GM15510 (cell line): ENCODE results near the gene GPX2.

Source experiments
- POLR2A ChIP-seq: IDR thresholded peaks from 3 replicates; pipeline ENCODE4 v1.6.1; 2011; ENCODE audit warnings: borderline replicate concordance; ENCODE audit not compliant: insufficient read length; ENCODE audit errors: extremely low read depth

GPX2 gene

DNA sequence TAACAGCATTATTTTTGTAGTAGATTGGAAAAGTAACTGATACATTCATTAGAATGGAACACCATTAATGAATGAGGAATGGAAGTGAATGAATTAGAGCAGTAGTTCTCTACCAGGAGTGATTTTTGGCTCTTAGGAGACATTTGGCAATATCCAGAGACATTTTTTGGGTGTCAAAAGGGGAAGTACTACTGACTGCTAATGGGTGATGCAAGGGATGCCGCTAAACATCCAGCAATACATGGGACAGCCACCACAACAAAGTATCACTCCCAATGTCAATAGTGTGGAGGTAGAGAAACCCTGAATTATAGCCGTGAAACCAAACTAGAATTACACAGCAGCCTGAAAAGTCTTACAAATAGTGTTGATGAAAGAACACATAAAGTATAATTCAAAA, 26.7 kb downstream of the GPX2 start:
- TF ChIP-seq POLR2A = no peak

DNA sequence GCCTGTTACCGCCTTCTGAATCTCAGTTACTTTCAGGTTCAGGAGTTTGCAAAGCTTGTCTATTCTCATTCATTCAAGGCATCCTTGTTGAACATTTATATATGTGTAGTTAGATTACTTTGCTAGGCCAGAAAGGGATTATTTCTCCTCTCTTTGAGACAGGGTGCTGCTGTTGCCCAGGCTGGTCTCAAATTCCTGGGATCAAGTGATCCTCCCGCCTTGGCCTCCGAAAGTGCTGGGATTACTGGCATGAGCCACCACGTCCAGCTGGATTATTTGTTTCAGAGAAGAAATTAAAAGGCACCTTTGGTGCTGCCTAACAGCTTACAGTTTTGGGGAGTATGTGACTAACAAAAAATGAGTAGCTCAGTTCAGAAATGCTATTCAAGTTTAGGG, 27.5 kb downstream of the GPX2 start:
- no peak for TF ChIP-seq POLR2A

DNA sequence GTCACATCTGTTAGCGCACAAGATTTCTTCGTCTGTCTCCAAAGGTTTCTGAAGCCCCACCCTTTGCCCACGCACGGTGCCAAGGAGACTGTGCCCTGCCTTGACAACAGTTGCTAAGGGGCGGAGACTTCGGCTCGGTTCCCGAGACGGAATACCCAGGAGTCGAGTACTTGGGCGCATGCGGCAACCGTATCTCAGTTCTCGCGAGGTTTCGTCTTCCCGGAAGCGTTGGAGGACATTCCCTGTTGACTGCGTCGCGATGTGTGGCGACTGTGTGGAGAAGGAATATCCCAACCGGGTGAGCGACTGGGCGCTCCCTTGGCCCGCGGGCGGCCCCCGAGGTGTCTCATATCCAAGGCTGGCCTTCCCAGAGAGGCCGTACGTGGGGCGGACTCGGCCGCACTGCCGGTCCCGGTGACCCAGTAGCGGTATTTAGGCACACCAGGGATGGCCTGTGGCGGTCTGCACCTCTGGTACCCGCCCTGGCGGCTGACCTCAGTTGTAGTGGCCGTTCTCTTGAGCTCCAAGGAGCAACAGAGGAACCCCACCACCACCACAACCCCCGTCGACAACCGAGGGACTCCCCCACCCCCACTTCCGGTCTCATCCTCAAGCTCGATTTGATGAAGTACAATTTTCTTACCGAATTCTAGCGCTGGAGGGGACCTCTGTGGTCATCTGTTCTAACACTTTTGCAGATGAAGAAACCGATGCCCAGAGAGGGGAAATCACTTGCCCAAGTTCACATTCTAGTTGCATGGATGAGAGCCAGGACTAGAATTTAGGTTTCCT, 28.1 kb downstream of the GPX2 start, which contains the start of gene CHURC1:
Gene CHURC1 (plus strand): TSS at position 219 of the 792 bp plus-strand sequence. CDS start 41 bp downstream, at position 260.
- TF ChIP-seq POLR2A = peak; percentile 94

DNA sequence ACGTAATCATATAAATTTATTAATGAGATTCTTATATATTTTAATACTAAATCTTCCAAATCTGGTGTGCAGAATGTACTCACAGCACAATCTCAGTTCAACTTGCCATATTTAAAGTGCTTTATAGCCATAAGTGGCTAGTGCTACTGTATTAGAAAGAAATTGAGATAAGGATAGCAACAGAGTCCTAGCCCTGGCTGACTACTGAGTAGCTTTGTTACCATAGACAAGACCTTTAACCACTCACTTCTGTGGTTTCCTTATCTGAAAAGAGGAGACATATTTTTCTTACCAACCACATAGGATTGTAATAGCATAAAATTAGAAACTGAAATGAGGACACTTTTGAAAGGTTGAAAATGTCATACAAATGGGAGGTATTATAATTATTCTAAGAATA, 30.3 kb downstream of the GPX2 start:
- TF ChIP-seq POLR2A = no peak

DNA sequence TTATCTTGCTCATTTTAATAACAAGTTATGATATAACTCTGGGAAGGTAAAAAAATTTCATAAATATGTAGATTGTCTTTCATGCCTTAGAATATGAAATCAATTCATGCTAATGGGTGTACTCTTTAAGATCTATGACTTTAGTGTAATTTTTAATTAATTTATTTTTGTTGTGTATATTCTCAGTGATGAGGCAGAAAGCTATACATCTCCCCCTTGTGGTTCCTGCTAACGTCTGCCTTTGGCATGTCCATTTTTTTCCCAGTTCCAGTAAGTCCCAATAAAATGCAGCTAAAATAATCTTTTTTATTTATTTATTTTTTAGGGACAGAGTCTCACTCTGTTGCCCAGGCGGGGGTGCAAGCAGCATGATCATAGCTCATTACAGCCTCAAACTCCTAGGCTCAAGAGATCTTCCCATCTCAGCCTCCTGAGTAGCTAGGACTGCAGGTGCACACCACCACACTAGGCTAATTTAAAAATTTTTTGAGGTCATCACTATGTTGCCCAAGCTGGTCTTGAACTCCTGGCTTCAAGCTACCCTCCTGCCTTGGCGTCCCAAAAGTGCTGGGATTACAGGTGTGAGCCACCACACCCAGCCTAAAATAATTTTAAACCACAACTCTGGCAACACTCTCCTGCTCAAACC, 31.6 kb downstream of the GPX2 start:
- no peak for TF ChIP-seq POLR2A

DNA sequence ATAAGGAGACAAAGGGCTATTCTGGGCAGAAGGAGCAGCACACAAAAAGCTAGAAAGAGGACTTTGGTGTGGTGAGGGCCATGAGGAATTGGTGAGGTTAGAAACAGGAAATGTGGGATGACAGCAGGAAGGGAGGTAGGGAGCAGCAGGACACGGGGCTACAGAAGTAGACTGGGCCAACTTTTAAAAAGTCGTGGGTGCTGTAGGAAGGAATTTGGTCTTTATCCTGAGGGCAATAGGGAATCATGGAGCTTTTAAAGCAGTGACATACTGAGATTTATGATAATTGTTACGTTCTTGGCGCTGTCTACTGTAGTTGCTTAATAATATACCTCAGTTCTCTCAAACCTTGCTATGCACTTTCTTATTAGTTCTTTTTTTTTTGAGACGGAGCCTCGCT, 36.5 kb downstream of the GPX2 start:
- no peak for TF ChIP-seq POLR2A

DNA sequence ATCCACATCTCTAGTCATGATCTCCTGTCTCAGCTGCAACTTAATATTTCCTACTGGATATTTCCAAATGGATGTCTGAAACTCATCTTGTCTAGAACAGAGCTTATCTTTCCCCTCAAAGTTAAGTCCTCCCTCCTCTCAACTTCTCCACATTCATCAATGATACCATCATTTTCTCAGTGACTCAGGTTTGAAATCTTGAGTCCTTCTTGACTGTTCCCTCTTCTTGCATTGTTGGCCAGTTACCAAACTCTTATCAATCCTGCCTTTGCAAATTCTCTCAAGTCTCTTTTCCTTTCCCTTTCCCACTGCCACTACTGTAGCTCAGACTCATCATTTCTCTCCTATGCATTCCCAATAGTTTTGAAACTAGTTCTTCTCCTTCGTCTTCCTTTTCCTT, 42.6 kb downstream of the GPX2 start:
- no peak for TF ChIP-seq POLR2A

DNA sequence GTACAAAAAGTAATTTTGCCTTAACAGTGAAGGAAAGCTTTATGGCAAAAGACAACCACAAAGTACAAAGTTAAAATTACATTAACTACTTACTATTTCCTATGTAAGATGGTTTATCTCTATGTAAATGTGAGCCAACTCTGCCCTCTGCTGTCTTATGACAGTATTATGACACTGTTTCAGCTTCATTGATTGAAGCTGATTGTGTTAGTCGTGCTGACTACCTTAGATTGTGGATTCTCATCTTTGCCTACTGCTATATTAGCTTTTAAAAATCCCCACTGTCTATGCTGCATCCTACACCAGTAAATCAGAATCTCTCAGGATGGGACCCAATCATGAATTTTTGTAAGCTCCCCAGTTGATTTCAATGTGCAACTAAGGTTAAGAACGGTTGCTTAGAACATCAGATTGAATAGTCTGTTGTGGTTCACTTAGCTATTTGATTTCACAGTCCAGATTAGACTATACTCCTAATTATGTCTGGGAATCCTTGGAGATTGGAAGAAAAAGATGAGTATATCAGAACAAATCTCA, 50.6 kb downstream of the GPX2 start:
- TF ChIP-seq POLR2A = no peak

DNA sequence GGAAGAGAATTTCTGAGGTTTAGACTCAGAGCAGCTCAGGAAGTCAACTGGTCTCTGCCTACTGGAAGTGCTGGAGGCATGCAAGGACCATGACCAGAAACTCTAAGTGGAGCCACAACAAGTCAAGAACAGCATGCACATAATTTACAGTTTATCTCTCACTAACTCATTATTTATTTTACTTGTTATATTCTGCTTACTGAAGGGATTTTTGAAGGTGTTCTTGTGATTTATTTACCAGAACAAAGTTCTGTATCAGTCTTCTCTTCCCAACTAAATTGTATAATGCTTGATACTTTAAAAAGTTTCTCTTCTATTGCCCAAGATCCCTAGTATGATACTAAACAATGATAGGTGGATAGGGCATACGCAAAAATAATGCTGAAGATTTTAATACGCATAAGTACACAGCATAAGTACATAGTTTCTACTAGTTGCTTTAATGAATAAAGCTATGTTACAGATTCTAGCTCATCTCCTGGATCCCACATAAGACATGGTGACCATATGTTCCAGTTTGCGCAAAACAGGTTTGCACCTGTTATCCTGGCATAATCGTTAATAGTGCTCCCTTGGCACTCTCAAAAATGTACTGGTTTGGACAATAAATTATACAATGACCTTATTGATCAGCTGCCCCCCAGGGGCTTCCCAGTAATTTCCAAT, 51.2 kb downstream of the GPX2 start:
- no peak for TF ChIP-seq POLR2A

DNA sequence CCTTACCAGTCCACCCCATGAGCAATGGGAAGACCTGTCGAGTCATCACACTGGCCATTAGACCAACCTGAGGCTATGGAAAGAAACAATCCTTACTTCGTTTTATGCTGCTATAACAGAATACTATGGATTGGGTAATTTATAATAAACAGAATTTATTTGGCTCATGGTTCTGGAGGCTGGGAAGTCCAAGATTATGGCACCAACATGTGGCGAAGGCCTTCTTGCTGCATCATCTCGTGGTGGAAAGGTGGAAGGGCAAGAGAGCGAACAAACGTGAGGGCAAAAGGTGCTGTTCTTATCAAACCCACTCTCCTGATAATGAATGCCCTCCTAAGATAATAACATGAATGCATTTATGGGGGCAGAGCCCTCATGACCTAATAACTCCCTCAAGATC, 53.2 kb downstream of the GPX2 start:
- TF ChIP-seq POLR2A = no peak
